HG02884 (cell line): ENCODE measurements around the gene NRG3.

Experiments used
- ATAC-seq: cut with Tn5 transposase; IDR thresholded peaks from one replicate; pipeline ENCODE4 v1.9.1; 2021; ENCODE audit warnings: mild to moderate bottlenecking, moderate library complexity; ENCODE audit not compliant: unreplicated experiment

Gene NRG3

DNA sequence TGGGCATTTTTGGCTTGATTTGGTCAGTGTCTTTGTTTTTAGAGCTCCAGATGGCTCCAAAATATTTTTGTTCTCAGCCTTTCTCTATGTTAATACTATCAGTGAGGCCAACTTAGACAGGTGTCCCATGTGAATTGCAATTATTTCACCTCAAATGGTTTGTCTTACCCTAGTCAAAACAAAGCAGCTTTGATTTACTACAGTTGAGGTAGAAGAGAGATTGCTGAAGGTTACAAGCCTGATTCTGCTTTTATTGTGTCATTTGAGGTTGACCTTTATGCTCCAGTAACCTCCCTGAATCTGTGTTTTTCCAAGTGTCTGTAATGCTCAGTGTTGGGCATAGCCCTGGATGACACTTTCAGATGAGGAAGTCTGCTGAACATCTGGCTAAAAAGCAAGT is 882.9 kb downstream of the NRG3 start:
- ATAC-seq = no peak

DNA sequence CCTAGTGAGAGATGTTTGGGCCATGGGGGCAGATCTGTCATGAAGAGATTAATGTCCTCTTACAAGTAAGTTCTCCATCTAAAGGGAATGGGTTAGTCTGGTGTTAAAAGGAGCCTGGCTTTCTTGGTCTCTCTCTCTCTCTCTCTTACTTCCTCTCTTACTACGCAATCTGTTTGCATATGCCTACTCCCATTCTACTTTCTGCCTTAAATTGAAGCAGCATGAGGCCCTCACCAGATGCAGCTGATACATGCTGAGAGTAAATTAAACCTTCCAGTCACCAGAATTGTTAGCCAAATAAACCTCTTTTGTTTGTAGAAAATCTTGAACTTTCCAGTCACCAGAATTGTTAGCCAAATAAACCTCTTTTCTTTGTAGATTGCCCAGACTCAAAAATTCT is 884.1 kb downstream of the NRG3 start:
- no peak for ATAC-seq

DNA sequence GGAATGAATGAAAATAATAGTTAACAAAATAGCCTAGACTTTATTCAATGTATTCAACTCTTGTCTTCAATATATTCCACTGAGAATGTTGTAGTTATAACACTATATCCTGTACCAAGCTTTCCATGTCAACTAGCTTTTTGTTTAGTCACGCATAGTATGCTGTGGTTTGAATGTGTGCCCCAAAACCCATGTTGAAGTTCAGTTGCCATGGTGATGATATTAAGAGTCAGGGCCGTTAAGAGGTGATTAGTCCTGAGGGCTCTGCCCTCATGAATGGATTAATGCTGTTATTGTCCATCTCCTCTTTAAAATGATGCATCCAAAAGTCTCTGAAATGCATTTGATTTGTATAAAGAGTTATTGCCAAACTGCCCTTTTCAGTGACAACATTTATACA is 887.6 kb downstream of the NRG3 start:
- no peak for ATAC-seq

DNA sequence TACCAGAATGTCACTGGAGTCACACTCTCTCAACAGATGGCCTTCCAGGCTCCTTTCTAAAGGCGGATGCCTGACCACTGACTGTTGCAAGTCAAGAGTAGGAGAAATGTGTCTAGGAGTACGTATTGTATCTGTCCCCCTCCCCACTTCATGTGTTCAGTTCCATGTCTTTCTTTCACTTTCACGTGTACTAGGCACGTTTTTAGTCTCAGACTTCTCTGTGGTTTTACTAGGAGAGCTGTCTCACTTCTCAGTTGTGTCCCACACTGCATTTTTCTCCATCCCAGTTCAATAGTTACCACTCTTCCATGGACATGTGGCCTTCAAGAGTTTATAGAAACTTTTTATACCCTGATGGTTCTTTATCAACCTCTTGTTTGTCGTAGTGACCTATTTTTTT is 893.0 kb downstream of the NRG3 start:
- ATAC-seq = no peak

DNA sequence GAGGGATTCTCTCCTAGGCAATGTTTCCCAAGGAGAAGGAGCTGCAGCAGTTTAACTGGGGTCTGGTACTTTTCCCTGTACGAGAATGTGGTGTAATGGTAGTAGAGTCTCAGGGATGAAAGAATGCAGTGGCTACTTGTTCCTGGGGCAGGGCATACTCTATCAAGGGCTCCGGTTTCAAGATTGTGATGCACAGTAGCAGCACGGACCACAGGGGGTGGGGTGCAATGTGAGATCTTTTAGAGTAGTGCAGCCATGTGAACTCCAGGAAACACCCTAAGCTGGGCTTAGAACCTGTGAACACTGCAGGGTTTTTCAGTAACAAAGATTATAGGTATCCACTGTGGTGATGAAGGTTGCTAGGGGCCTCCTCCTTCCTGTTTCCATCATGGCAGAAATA is 903.9 kb downstream of the NRG3 start:
- ATAC-seq = no peak

DNA sequence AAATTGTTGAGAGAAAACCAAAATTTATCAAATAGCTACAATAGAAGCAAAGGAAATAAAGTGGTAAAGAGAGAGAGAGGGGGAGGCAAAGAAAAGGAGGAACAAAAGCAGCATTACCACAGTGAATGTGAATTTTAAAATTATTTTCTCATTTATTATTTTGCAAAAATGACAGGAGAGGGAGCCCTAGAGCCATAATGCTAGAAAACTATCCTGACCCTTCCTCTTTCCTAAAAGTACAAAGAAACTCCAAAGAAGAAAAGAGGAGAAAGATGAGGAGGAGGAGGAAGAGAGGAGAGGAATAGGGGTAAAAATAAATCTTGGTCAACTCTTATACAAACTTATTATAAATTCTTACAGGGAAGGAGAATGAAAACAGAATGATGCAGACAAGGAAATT is 921.5 kb downstream of the NRG3 start:
- ATAC-seq = no peak

DNA sequence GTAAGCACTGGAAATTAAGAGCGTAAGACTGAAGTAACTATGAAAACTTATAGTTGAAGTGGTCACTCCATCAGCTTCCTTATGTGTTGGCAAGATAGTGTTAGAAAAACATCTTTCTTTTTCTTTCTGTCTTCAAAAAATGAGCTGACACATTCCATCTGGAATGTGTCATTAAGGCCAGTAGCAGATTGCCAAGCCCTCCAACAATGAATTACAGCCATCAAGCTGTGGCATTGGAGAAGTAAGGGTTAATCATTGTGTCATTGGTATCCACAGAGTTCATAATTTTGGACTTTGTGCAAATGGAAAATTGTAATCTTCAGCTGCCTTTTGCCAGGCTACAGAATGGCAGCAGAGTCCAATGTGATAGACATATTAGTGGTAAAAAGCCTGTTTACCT is 926.3 kb downstream of the NRG3 start:
- no peak for ATAC-seq

DNA sequence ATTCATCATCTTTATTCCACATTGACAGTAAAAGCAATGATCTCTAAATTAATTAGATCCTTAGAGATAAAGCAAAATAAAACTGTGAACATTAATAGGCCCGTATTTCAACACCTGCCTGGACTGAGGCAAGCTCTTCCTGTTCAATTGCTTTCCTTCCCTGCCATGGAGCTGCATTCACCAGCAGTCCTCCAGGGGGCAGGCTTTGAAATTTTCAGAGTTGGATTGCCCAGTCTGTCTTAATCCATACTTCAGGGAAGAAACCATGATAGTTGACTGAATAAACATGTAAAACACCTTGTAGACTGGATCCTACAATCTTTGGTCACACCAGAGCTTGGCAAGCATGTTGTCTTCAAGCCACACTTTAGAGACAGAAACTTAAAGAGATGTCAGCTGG is 936.6 kb downstream of the NRG3 start:
- ATAC-seq = no peak

DNA sequence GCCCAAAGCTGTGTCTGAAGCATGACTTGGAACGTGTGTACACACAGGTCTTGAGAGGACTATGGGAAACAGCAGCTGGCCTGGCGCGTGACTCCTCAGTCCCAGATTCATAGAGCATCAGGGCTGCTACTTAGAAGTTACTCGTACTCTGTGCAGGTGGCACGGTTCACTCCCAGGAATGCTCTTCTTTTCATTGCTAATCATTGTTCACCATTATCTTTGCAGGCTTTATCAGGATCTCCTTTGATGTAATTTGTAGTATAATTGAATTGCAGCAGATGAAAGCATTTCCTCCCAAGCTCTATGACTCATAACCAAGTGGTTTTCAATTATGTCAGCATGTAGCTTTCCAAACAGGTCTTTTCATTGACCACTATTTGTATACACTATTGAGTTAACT is 938.9 kb downstream of the NRG3 start:
- no peak for ATAC-seq

DNA sequence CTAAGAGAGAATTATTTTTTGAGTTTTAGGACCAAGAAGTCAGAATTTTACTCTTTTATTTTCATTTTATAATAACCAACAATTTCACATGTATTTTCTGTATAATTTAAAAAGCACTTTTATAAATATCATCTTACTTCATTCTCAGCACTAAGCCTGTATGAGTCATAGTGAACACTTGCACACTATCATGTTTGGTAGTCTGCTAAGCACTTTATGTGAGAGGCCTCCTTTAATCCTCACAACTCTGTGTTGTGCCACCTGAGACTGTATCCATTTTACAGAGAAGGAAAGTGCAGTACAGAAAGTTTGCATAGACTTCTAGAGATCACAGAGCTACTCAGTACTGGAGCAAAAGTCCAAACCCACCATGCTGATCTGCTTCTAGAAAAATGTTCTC is 939.6 kb downstream of the NRG3 start:
- no peak for ATAC-seq

DNA sequence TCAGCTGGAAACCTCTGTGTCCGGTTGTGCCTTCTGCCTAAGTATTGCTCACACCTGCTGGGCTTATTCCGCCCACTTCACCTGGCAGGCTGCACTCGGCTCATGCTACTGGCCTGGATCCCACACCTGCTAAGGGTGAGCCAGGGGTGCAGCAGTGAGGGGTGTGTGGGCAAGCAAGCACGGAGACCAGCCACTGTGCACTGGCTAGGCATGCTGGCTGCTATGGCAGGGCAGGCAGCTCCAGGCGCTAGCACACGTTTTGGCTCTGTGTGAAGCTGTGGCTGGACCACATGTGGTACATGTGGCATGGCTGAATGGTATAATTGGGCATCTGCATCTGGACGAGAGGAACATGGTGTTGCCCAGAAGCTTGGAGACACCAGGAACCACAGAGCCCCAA is 940.7 kb downstream of the NRG3 start:
- ATAC-seq = no peak

DNA sequence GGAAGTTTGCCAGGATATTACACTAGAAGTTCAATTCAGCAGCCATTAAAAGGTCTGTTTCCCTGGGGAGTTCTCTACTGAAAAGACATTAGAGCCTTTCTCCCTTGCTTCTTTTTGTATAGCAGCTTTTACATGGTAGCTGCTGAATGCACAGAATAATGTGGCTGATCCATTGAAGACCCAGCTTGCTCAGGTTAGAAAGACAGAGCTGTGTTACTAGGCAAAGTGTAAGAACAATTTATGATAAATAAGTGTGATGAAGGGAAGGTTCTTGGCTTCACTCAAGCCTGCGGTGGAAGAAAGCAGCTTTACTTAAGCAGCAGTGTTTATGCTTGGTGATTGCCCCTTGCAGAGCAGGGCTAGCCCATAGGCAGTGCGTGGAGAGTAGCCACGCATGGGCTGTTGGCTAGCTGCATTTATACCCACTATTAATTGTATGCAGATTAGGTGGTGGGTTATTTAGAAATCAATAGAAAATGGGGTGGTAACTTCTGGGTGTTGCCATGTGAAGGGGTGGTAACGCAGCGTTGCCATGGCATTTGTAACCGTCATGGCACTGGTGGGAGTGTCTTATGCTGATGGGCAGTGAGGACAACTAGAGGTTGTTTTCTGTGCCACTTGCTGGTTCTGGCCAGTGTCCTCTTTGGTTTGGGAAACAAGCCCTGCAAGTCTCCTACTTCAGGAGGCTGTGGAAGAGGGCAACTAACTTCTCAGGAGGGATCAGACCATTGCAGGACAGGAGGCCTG is 942.9 kb downstream of the NRG3 start:
- no peak for ATAC-seq

DNA sequence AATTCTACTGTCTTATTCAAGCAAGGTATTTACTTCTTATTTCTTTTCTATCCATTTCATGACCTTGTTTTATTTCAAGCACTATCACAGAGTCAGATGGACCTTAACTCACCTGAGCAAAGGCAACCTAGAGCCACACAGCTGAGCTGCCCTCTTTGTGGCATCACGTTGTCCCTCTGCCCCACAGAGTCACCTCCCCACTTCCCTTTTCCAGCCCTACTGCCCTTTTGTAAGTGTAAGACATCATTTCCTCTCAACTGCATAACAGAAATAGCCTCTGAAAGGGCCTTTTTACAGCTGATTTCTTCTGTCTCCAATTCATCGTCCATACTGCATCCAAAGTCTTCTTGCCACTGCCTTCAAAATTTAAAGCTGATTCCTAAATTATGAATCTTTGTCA is 946.0 kb downstream of the NRG3 start:
- ATAC-seq = no peak

DNA sequence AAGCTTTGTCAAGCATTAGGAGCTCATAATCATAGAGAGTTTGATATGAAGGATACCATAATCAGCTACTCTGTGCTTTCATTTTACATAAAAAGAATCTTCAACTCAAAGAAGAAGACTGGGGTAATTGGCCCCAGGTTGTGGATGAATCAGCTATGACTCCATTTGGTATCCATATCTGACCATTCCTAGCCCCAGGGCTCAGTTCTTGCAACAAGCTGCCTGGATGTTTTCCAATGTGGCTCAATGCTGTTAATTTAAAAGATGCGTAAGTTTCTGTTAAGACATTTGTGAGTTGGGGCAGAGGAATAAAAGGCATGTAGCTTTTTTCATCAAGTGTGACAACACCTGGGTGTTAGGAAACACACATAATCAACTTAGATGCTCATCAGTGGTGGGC is 951.1 kb downstream of the NRG3 start:
- no peak for ATAC-seq

DNA sequence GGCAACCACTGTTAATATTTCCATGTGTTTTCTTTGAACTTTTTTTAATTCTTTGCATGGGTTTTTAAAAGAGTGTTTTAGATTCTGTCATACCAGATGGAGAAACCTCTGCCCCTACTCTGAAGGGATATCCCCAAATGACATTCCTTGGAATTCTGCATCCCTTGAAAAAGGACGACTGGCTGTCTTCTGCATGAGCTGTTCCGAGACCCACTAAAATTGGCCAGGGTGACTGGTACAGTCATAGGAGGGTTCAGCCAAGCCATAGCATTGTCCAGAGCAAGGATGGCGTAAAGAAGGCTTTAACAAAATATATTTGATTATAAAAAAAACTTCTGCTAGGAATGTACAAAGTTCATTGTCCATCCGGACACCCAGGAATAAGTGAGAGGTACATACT is 952.9 kb downstream of the NRG3 start:
- ATAC-seq = no peak

DNA sequence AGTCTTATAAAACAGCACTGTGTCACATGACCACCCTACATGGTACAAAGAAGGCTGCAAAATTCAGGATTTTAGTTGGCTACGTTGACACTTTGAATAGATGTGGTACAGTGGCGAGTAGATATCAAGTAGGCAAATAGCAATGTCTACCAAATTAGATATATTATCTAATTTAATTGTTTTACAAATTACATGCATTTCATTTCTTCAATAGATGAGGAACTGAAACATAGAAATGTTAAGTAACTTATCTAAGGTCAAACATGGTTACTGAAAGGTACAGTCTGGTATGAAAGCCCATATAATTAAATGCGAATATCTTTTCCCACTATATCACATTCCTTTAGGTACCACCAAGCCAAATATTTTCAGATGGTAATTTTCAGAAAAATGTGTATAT is 972.2 kb downstream of the NRG3 start:
- no peak for ATAC-seq

DNA sequence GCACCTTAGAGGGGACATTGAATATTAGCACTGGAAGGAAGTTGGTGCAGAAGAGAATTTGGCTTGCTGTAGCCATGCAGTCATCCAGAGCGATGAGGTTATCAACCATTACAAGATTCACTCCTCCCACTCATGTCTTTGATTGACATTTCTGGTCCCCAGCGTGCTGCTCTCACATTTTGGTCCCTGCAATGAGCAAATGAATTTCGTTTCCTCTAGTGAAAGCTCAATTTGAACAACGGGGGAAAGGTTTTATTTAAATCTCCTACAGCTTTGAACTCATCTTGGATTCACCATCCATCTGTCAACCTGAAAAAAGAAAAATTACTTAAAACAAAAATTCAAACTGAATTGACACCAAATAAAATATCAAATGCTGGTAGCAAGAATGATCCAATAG is 975.2 kb downstream of the NRG3 start:
- ATAC-seq = no peak

DNA sequence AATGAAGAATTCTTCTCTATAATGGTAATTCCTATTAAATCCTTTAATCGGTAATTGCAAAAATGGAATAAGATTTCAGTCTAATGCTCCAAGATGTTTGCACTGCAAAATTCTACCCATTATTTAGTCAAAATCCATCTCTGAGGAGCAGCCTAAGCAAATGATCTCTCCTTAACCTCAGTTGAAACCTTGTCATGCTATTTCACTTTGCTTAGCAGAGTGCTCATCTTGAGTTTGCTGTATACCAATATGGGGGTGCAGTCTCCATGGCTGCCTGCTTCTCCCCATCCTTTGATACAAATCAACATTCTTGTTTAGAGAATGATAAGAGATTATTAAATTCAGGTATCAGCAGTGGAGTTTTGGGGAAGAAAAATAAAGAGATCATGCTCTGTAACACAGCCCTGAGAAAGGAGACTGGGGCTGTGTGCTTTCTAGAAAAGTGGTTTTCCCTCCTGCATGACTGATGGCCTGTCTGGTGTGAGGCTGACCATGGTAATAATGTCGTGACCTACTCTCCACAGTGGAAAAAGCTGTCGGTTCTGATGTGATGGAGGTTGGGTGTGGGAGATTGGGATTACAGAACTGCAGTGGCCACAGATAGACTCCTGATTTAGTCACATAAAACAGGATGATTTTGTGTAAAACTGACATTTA is 982.1 kb downstream of the NRG3 start:
- ATAC-seq = no peak

DNA sequence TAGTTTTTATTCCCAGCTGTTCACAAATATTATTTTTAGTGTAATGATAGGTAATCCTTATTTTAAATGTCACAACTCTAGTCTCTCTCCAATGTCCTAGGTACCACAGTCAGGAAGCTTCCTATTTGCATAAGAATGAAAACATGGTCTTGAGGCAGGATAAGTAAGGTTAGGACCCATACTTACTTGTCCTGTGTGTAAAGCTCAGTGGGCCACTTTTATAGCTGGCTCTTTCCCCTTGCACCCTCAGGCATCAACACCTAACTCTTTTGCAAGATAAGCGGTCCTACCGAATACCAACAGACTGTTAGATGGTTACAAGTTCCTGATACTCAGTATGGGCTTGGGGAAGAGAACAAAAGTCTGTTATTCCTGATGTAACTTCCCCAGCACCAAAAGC is 986.9 kb downstream of the NRG3 start:
- no peak for ATAC-seq

DNA sequence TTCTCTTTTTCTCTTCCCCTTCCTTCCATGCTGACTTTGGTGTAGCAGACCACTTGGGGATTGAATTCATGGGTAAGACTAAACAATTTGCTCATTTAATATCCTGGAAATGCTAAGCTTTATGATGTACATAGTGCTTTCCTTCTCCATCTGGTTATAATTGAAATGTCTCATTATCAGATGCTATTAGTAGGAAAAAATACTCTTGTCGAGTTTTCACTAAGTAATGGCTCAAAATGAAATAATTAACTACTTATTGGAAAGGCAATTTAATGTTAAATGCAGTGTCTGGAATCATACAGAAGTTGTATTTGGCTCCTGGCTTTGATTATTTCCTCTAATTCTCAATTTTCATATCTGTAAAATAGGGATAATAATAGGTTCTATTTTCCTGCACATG is 990.4 kb downstream of the NRG3 start:
- ATAC-seq = no peak

DNA sequence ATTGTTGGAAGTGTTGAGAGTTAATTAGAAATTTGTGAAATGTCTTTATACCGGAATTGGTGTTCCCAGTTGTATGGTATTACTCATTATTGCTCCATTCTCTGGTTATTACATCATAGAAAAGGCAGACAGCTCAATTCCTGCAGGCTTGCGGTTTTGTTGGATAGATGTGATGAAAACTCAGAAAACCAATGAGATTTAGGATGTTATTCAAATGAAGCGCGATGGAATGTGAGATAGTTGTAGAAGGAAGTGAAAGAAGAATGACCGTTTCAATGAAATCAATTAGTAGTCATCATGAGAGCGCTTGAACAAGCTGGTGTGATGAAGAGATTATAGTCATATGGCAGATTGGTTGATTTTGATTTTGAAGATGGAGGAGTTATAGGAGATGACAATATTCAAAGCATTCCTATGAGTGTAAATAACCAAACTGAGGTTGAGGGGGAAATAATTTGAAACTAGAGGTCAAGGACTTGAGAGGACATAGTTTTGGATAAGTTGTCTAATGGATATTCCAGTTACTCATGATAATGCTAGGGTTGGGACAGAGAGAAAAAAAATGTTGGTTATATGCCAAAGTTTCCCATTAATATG is 991.5 kb downstream of the NRG3 start:
- ATAC-seq = no peak

DNA sequence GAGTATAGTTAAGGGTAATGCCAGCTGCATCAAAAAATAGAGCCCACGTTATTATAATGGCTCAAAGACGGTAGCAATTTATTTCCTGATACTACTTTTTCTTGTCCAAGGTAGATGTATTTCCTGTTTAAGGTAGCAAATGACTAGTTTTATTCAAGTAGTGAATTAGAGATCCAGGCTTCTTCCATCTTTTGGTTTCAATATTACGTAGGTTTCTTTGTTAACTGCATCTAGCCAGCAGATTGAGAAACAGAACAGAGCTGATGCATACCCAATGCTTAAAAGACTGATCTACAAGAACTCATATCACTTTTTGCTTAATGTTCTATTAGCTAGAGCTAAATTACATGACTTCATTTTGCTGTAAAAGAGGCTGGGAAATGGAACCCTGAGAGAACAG is 992.1 kb downstream of the NRG3 start:
- ATAC-seq = no peak

DNA sequence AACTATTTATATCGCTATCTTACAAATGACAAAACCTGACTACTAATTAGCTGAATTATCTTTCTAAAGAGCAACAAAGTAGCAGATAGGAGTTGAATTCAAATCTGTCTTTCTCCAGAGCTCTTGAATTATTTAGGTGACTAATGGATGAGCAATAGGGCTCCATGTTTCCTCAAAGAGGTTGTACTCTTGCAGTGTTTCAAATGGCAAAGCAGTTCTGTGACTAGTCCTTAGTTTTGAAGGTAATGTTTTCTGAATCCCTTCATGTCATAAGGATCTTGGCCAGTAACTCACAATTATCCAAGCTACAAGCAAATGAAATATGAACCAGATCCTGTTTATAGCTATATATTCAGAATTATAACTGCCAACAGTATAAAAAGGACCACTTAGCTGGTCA is 999.7 kb downstream of the NRG3 start:
- no peak for ATAC-seq
